ENCODE results near the gene CTDSP1.

GRCh38 chr2:218452079-218452478 is 52.4 kb downstream of the CTDSP1 start:
- TF ChIP-seq CTCF (IDR thresholded peaks at IDR 0.05 in 8 of 11, conservative IDR thresholded peaks at IDR 0.05 in 3 of 11) (no peak), POLR2A (IDR thresholded peaks at IDR 0.05) (no peak), POLR2AphosphoS5 (IDR thresholded peaks at IDR 0.05) (no peak)

All from spleen (tissue), 7 donors.